DMS 273 (cell line): ENCODE measurements around the gene RAPGEF5.

Source experiments
- DNase-seq: peaks from one replicate; lab custom pipeline; 2025; ENCODE audit not compliant: unreplicated experiment; lab: John Stamatoyannopoulos, UW

RAPGEF5 gene

GRCh38 chr7:22195397-22196172 is 161.4 kb downstream of the RAPGEF5 start:
- DNase-seq, result no peak

- DNase-seq, result no peak
Observed at GRCh38 chr7:22194658-22195273, 162.2 kb downstream of the RAPGEF5 start.

- DNase-seq, result peak; percentile 97
Observed at GRCh38 chr7:22193450-22193983, 163.4 kb downstream of the RAPGEF5 start.

- DNase-seq, result peak; percentile 81
Observed at GRCh38 chr7:22192801-22193200, 164.2 kb downstream of the RAPGEF5 start.

GRCh38 chr7:22190736-22191135 is 166.2 kb downstream of the RAPGEF5 start:
- DNase-seq, result peak; percentile 98

- DNase-seq, result no peak
Observed at GRCh38 chr7:22189741-22190140, 167.2 kb downstream of the RAPGEF5 start.

GRCh38 chr7:22189230-22189629 is 167.7 kb downstream of the RAPGEF5 start:
- DNase-seq, result no peak

GRCh38 chr7:22187691-22188348 is 169.1 kb downstream of the RAPGEF5 start:
- no peak for DNase-seq

- peak; percentile 49 for DNase-seq
Observed at GRCh38 chr7:22185559-22185958, 171.4 kb downstream of the RAPGEF5 start.

- no peak for DNase-seq
Observed at GRCh38 chr7:22184549-22185199, 172.3 kb downstream of the RAPGEF5 start.

GRCh38 chr7:22183522-22184280 is 173.3 kb downstream of the RAPGEF5 start:
- DNase-seq, result no peak

- no peak for DNase-seq
Observed at GRCh38 chr7:22182149-22182548, 174.8 kb downstream of the RAPGEF5 start.

- no peak for DNase-seq
Observed at GRCh38 chr7:22181663-22182062, 175.3 kb downstream of the RAPGEF5 start.

GRCh38 chr7:22179442-22179879 is 177.5 kb downstream of the RAPGEF5 start:
- no peak for DNase-seq

- no peak for DNase-seq
Observed at GRCh38 chr7:22178735-22179134, 178.2 kb downstream of the RAPGEF5 start.

GRCh38 chr7:22176791-22177412 is 180.1 kb downstream of the RAPGEF5 start:
- no peak for DNase-seq

- DNase-seq, result no peak
Observed at GRCh38 chr7:22174574-22174953, 182.4 kb downstream of the RAPGEF5 start.

GRCh38 chr7:22173685-22174573 is 183.0 kb downstream of the RAPGEF5 start:
- DNase-seq, result no peak

GRCh38 chr7:22168129-22168634 is 188.8 kb downstream of the RAPGEF5 start:
- no peak for DNase-seq
